Spleen (tissue), 13 donors: Measurements from ENCODE around the gene RBM27. TPM values are rescaled to one million over a fixed set of nuclear protein-coding genes. Genes with fewer than 3 reads are reported as not detected.
A peak's percentile ranks its signal among the peaks of the same experiment; 100 is the strongest.

Experiments
- DNase-seq: peaks from one replicate; pipeline ENCODE4 v3.0.0-alpha.2; 2020
- H3K27ac ChIP-seq, 8 donors: fragments of 200-600 bp; sonication (generic) in 7 of 8; 1 replicate in 4 of 8; 2 replicates in 4 of 8; pipeline versions ENCODE4 v1.5.0 to v1.8.0; 2016 to 2021; ENCODE audit warnings: inconsistent platforms in 4 of 8, mild to moderate bottlenecking in 4 of 8, moderate library complexity in 1 of 8
- H3K27me3 ChIP-seq, 7 donors: fragments of 200-600 bp; sonication (generic) in 6 of 7; replicated peaks in 1 of 7; 1 replicate in 4 of 7; 2 replicates in 3 of 7; pipeline versions ENCODE4 v1.5.0 to v1.8.0; 2016 to 2021; ENCODE audit warnings: inconsistent platforms in 3 of 7, mild to moderate bottlenecking in 1 of 7
- H3K36me3 ChIP-seq, 6 donors: fragments of 200-600 bp; sonication (generic) in 5 of 6; 1 replicate in 4 of 6; 2 replicates in 2 of 6; pipeline versions ENCODE4 v1.5.0 to v1.8.0; 2016 to 2021; ENCODE audit warnings: inconsistent platforms in 2 of 6
- H3K4me1 ChIP-seq, 6 donors: fragments of 200-600 bp; sonication (generic) in 5 of 6; 1 replicate in 3 of 6; 2 replicates in 3 of 6; pipeline versions ENCODE4 v1.5.0 to v1.8.0; 2016 to 2021; ENCODE audit warnings: inconsistent platforms in 3 of 6
- H3K4me3 ChIP-seq, 8 donors: fragments of 200-600 bp; sonication (generic) in 7 of 8; 1 replicate in 4 of 8; 2 replicates in 4 of 8; pipeline versions ENCODE4 v1.5.0 to v1.8.0; 2016 to 2021; ENCODE audit warnings: inconsistent platforms in 4 of 8, mild to moderate bottlenecking in 4 of 8, moderate library complexity in 2 of 8
- H3K9me3 ChIP-seq, 8 donors: fragments of 200-600 bp; sonication (generic) in 7 of 8; 1 replicate in 4 of 8; 2 replicates in 4 of 8; pipeline versions ENCODE4 v1.5.0 to v1.8.0; 2016 to 2021; ENCODE audit warnings: inconsistent platforms in 4 of 8
- CTCF ChIP-seq, 11 experiments: fragments of 200-600 bp in 7 of 11; fragments of 450-650 bp in 4 of 11; sonication (generic) in 4 of 11; IDR thresholded peaks in 8 of 11; conservative IDR thresholded peaks in 3 of 11; 1 replicate in 7 of 11; 2 replicates in 4 of 11; pipeline versions ENCODE4 v1.4.0 to v1.8.0; 2016 to 2021; ENCODE audit warnings: antibody characterized with exemption in 11 of 11, inconsistent platforms in 4 of 11, mild to moderate bottlenecking in 1 of 11
- POLR2A ChIP-seq, 3 donors: fragments of 450-650 bp; IDR thresholded peaks; one replicate each; pipeline ENCODE4 v1.5.1; 2017; ENCODE audit warnings: antibody characterized with exemption in 3 of 3, mild to moderate bottlenecking in 1 of 3
- POLR2AphosphoS5 ChIP-seq, 3 donors: sonication (generic); formaldehyde crosslinking; IDR thresholded peaks; one replicate each; pipeline ENCODE4 v1.5.1; 2017; ENCODE audit warnings: antibody characterized with exemption in 3 of 3
- WGBS, 5 donors: extraction: QIAGEN DNeasy Blood & Tissue Kit in 3 of 5; methylation state at CpG; one replicate each; pipeline versions ENCODE4 v1.1.5 to v1.1.7; 2013 to 2018; 5-methylcytosine and 5-hydroxymethylcytosine counted together
- intact Hi-C: fragments of 100-400 bp; cut with DNase I; formaldehyde crosslinking; loops from one replicate; pipeline ENCODE4 v1.15.0; 2023; ENCODE audit warnings: low total_unique reads
- long read RNA-seq, 2 donors: transcript quantifications; one replicate each; lab custom pipeline, GENCODE V29; 2026
- polyA plus RNA-seq, 3 donors: library from polyadenylated mRNA; stranded (reverse); fragments of 200-250 nt; gene quantifications; one replicate each; pipeline ENCODE4 v1.2.1, GENCODE V29; 2013
- total RNA-seq, 7 donors: library from RNA; depleted of rRNA in 3 of 7; stranded (reverse); fragments of >200 nt in 3 of 7; fragmentation: NEBNext Ultra II Directional in 4 of 7; extraction: Animal tissue kit (Norgen Biotek cat#: 25700) in 4 of 7; gene quantifications; one replicate each; pipeline versions ENCODE4 v1.1.0 to v1.2.1, GENCODE V29; 2016 to 2021
- donor health status: healthy with polysubstance abuse.
- donor health status: DM: no; HTN: no; CAD: no; lungs with moderate emphysema.
- donor health status: DM: no; HTN: no; CAD: no.
- donor health status: Bipolar disorder and iron deficiency.
- donor health status: healthy.
- donor health status: DM: no; HTN: no; CAD: no.
- donor health status: DM: yes; HTN: yes; CAD: no.

Gene RBM27, protein sequence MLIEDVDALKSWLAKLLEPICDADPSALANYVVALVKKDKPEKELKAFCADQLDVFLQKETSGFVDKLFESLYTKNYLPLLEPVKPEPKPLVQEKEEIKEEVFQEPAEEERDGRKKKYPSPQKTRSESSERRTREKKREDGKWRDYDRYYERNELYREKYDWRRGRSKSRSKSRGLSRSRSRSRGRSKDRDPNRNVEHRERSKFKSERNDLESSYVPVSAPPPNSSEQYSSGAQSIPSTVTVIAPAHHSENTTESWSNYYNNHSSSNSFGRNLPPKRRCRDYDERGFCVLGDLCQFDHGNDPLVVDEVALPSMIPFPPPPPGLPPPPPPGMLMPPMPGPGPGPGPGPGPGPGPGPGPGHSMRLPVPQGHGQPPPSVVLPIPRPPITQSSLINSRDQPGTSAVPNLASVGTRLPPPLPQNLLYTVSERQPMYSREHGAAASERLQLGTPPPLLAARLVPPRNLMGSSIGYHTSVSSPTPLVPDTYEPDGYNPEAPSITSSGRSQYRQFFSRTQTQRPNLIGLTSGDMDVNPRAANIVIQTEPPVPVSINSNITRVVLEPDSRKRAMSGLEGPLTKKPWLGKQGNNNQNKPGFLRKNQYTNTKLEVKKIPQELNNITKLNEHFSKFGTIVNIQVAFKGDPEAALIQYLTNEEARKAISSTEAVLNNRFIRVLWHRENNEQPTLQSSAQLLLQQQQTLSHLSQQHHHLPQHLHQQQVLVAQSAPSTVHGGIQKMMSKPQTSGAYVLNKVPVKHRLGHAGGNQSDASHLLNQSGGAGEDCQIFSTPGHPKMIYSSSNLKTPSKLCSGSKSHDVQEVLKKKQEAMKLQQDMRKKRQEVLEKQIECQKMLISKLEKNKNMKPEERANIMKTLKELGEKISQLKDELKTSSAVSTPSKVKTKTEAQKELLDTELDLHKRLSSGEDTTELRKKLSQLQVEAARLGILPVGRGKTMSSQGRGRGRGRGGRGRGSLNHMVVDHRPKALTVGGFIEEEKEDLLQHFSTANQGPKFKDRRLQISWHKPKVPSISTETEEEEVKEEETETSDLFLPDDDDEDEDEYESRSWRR
- total RNA-seq (10 to 100 TPM; 16.8 to 26.4 (median 19.9) TPM), polyA plus RNA-seq (1 to 10 TPM; 5.5 to 7.7 (median 6.2) TPM)
- long read RNA-seq, donor 1 = 0 reads
- long read RNA-seq, donor 2 = 0 reads

DNA sequence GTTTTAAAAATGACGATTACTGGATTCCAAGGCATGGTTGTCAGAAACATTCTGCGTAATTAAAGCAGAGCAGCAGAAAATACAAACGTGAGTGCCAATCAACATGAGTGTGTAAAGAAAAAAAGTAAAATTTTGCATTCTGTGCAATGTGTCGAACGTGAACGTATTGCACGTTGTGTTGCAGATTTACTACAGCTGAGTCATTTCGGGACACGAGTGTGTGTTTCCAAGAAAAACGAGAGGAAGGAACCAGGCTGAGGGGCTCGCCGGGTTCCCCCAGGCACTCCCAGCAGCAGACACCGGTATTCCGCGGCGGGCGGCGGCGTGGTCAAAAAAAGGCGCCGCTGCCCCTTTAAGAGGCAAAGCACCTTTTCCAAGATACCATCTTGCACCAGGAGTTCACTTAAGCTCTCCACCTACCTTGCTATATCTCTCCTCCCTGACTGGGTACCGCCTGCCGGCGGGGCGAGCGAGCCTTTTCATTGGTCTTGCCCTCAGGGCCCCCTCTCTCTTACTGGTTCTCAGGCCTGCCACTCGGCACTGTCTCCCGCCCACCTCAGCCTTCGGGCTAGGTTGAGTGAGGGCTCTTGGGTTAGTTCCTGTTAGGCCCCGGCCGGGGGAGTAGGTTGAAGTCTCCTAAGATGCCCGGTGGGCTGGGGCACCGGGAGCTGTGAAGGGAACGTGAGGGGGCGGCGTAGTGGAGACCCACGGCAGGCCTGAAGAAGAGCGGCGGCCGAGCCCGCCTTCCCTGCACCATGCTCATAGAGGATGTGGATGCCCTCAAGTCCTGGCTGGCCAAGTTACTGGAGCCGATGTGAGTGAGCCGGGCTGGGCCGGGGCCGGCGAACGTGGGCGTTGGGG, at the start of gene RBM27:
Gene RBM27, plus strand, starts transcription at position 595 of the 861 bp plus-strand sequence. Its CDS starts 161 bp downstream, at position 756.
- intact Hi-C loops = no loop called here
- no peaks in the 10 kb centered on the region for H3K36me3 ChIP-seq
- TF ChIP-seq CTCF (IDR thresholded peaks at IDR 0.05 in 8 of 11, conservative IDR thresholded peaks at IDR 0.05 in 3 of 11) (peak in 3 of 11 experiments; percentile 28 to 41 (median 31)), POLR2AphosphoS5 (IDR thresholded peaks at IDR 0.05) (peak; percentile 89 to 92 (median 92)), POLR2A (IDR thresholded peaks at IDR 0.05) (peak in 2 of 3 donors; percentile 10 to 52)
- 0 to 1% (median 0%) methylated on average over 47 to 48 of the region's 48 CpGs for WGBS, 5 donors
- H3K27ac ChIP-seq = peak within 1 kb of the TSS; percentile 78 to 92 (median 87)
- DNase-seq = peak; percentile 97
- H3K9me3 ChIP-seq = no peaks in the 10 kb centered on the region
- H3K27me3 ChIP-seq = no peaks in the 10 kb centered on the region
- H3K4me1 ChIP-seq = peaks cover 15 to 53% (median 43%) of the 10 kb centered on the region in 6 donors
- H3K4me3 ChIP-seq = peak within 1 kb of the TSS; percentile 46 to 93 (median 83)

DNA sequence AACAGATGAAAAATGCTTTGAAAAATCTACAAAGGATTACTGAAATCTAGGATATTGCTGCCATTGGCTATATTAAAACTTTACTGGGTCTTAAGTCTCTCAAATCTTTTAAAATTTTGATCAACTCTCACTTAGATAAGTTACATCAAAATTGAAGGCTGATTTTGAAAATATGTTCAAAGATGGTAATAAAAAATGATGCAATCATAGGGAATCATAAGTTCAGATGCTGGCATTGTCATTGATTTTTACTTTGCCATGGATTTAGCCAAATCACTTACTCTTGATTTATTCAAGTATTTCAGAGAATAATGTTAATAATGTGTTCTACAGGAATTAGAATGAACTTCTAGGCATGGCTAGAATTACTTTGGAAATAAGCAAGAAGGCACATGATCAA, 45.1 kb upstream of the RBM27 start:
- Histone ChIP-seq H3K4me1 (no peaks in the 10 kb centered on the region), H3K4me3 (no peak overlapping the region), H3K27me3 (no peaks in the 10 kb centered on the region), H3K9me3 (no peaks in the 10 kb centered on the region), H3K27ac (no peak overlapping the region), H3K36me3 (peaks cover 13 to 100% (median 93%) of the 10 kb centered on the region in 6 donors)
- DNase-seq = no peak
- intact Hi-C loops = no loop called here
- TF ChIP-seq CTCF (IDR thresholded peaks at IDR 0.05 in 8 of 11, conservative IDR thresholded peaks at IDR 0.05 in 3 of 11) (no peak), POLR2A (IDR thresholded peaks at IDR 0.05) (no peak), POLR2AphosphoS5 (IDR thresholded peaks at IDR 0.05) (no peak)

GRCh38 chr5:146164382-146164781, 39.0 kb upstream of the RBM27 start:
- Histone ChIP-seq H3K27me3 (no peaks in the 10 kb centered on the region), H3K4me1 (no peaks in the 10 kb centered on the region), H3K4me3 (no peak overlapping the region), H3K9me3 (no peaks in the 10 kb centered on the region), H3K36me3 (peaks cover 10 to 100% (median 86%) of the 10 kb centered on the region in 6 donors), H3K27ac (no peak overlapping the region)
- TF ChIP-seq CTCF (IDR thresholded peaks at IDR 0.05 in 8 of 11, conservative IDR thresholded peaks at IDR 0.05 in 3 of 11) (no peak), POLR2A (IDR thresholded peaks at IDR 0.05) (no peak), POLR2AphosphoS5 (IDR thresholded peaks at IDR 0.05) (no peak)
- DNase-seq = no peak
- WGBS, 5 donors = 94 to 100% (median 99%) methylated on average over 2 of the region's 2 CpGs
- intact Hi-C loops = no loop called here
